GM12878 (cell line): ENCODE results near the gene TNP2. TPM values are rescaled to one million over a fixed set of nuclear protein-coding genes. Genes with fewer than 3 reads are reported as not detected.

Experiments used
- EED ChIP-seq: sonication (generic); IDR thresholded peaks from 2 replicates; pipeline ENCODE4 v1.6.1; 2016; ENCODE audit warnings: antibody characterized with exemption, low read depth
- HDAC2 ChIP-seq: fragments of 200-600 bp; sonication (generic); IDR thresholded peaks from 2 replicates; pipeline ENCODE4 v1.6.1; 2017
- HDGF ChIP-seq: fragments of 450-650 bp; IDR thresholded peaks from 2 replicates; pipeline ENCODE4 v1.6.1; 2016; ENCODE audit warnings: antibody characterized with exemption
- JUND ChIP-seq: IDR thresholded peaks from 2 replicates; pipeline ENCODE4 v1.6.1; 2012; ENCODE audit warnings: low read depth, mild to moderate bottlenecking, low read length, improper control_type of control experiment, moderate library complexity
- KDM1A ChIP-seq: fragments of 200-600 bp; sonication (generic); IDR thresholded peaks from 2 replicates; pipeline ENCODE4 v1.6.1; 2016; ENCODE audit warnings: borderline replicate concordance
- NR2C1 ChIP-seq: fragments of 450-650 bp; IDR thresholded peaks from 2 replicates; pipeline ENCODE4 v1.6.1; 2017; ENCODE audit warnings: antibody characterized with exemption, mild to moderate bottlenecking, moderate library complexity
- NR2F1 ChIP-seq: fragments of 450-650 bp; conservative IDR thresholded peaks from 2 replicates; pipeline ENCODE4 v1.6.1; 2017; ENCODE audit warnings: mild to moderate bottlenecking
- NRF1 ChIP-seq: conservative IDR thresholded peaks from 2 replicates; pipeline ENCODE4 v1.6.1; 2011; ENCODE audit warnings: mild to moderate bottlenecking, low read depth, low read length, improper control_type of control experiment
- PAX5 ChIP-seq: IDR thresholded peaks from 2 replicates; pipeline ENCODE4 v1.6.1; 2011; ENCODE audit warnings: low read depth, low read length, borderline replicate concordance
- PML ChIP-seq: IDR thresholded peaks from 2 replicates; pipeline ENCODE4 v1.6.1; 2012; ENCODE audit warnings: low read length, inconsistent platforms
- POLR2A ChIP-seq: IDR thresholded peaks from 2 replicates; pipeline ENCODE4 v1.6.1; 2011; ENCODE audit warnings: low read depth, mild to moderate bottlenecking, low read length
- POLR2AphosphoS2 ChIP-seq: IDR thresholded peaks from 2 replicates; pipeline ENCODE4 v1.6.1; 2011; ENCODE audit warnings: low read depth, mild to moderate bottlenecking, low read length, improper control_type of control experiment, moderate library complexity
- SIN3A ChIP-seq: IDR thresholded peaks from 2 replicates; pipeline ENCODE4 v1.6.1; 2012; ENCODE audit warnings: low read depth, low read length, improper control_type of control experiment
- SREBF1 ChIP-seq: IDR thresholded peaks from 2 replicates; pipeline ENCODE4 v1.6.1; 2012; ENCODE audit warnings: mild to moderate bottlenecking, low read length
- SUPT20H ChIP-seq: IDR thresholded peaks from 2 replicates; pipeline ENCODE4 v1.6.1; 2011; ENCODE audit warnings: low read depth, mild to moderate bottlenecking, low read length, moderate library complexity, borderline replicate concordance; ENCODE audit not compliant: control insufficient read depth
- SUZ12 ChIP-seq: fragments of 200-600 bp; sonication (generic); IDR thresholded peaks from one replicate; pipeline ENCODE4 v1.6.1; 2018; ENCODE audit warnings: antibody characterized with exemption, mild to moderate bottlenecking; ENCODE audit not compliant: unreplicated experiment
- TAF1 ChIP-seq: IDR thresholded peaks from 2 replicates; pipeline ENCODE4 v1.6.1; 2011; ENCODE audit warnings: mild to moderate bottlenecking, low read depth, low read length, borderline replicate concordance
- ZNF24 ChIP-seq: fragments of 450-650 bp; IDR thresholded peaks from 2 replicates; pipeline ENCODE4 v1.6.1; 2017; ENCODE audit warnings: antibody characterized with exemption, mild to moderate bottlenecking
- polyA plus RNA-seq, 11 experiments: library from polyadenylated mRNA; depleted of rRNA in 4 of 11; unstranded in 6 of 11; stranded (reverse) in 5 of 11; fragments of >200 nt; fragmentation: Nextera tagmentation in 4 of 11; fragmentation: Illumina TruSeq in 1 of 11; extraction: Ambion mirVana in 4 of 11; extraction: Trizol in 1 of 11; gene quantifications; 1 replicate in 1 of 11; 2 replicates in 10 of 11; pipeline versions ENCODE4 v1.2.1 to v1.2.3, GENCODE V29; 2011 to 2016; ENCODE audit warnings: inconsistent platforms in 2 of 11, missing spikeins in 2 of 11, low read depth in 1 of 11
- total RNA-seq, 4 experiments: library from RNA; depleted of rRNA in 3 of 4; stranded (reverse); fragments of >200 nt in 3 of 4; fragmentation: Illumina TruSeq in 1 of 4; extraction: Trizol in 1 of 4; gene quantifications; 2 replicates each; pipeline versions ENCODE4 v1.2.1 to v1.2.3, GENCODE V29; 2013 to 2021
- TF ChIP-seq, protein P1 (sequence below): IDR thresholded peaks from 2 replicates; pipeline ENCODE4 v1.6.1; 2012; ENCODE audit warnings: low read length, inconsistent platforms
- TF ChIP-seq, protein P2 (sequence below): fragments of 450-650 bp; IDR thresholded peaks from 2 replicates; pipeline ENCODE4 v1.6.1; 2017; ENCODE audit warnings: mild to moderate bottlenecking, moderate library complexity
- TF ChIP-seq, protein P3 (sequence below): IDR thresholded peaks from 2 replicates; pipeline ENCODE4 v1.6.1; 2012; ENCODE audit warnings: mild to moderate bottlenecking, low read depth, low read length
- TF ChIP-seq, protein P4 (sequence below): fragments of 450-650 bp; IDR thresholded peaks from 2 replicates; pipeline ENCODE4 v1.6.1; 2017; ENCODE audit warnings: borderline replicate concordance

The TNP2 gene
- total and polyA plus RNA-seq, 10 of the 15 experiments (the other 5 are each of a cell fraction or from before 2014, with no cell fraction given): not detected

DNA sequence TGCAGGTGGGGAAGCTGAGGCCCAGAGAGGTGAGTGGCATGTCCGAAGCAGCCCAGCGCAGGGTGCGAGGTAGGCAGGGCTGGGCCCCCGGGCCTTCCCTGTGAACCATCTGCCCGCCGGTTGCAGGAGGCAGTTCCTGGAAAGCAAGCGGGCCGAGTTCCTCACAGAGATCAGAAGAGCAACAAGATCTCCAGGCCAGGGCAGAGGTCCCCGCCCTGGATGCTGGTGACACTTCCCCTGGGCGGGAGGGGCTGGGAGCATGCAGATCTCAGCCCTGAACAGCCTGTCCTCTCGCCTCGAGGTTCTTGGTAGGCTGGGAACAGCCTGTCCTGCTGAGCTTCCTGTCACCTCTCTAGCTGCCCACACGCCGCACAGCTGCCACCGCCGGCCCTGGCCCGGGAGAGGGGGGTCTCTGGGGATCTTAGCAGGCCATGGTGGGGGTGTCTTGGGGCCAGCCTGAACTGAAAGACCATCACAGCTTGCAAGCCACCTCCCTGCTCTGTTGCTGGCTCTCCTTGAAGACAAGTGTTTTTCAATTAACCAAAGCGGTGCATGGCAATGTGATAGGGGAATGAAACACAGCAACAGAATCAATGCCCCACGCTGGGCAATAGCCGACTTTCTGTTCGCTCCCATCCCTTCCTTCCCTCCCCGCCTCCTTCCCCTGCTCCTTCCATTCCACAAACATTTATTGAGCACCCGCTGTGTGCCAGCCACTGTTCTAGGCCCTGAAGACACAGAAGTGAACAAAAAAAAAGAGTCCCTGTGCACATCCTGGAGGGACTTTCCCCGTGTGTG is 44.8 kb downstream of the TNP2 start (continued):
- TF ChIP-seq, protein P1, sequence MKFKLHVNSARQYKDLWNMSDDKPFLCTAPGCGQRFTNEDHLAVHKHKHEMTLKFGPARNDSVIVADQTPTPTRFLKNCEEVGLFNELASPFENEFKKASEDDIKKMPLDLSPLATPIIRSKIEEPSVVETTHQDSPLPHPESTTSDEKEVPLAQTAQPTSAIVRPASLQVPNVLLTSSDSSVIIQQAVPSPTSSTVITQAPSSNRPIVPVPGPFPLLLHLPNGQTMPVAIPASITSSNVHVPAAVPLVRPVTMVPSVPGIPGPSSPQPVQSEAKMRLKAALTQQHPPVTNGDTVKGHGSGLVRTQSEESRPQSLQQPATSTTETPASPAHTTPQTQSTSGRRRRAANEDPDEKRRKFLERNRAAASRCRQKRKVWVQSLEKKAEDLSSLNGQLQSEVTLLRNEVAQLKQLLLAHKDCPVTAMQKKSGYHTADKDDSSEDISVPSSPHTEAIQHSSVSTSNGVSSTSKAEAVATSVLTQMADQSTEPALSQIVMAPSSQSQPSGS: no peak
- no peak for TF ChIP-seq NRF1
- TF ChIP-seq, protein P2, sequence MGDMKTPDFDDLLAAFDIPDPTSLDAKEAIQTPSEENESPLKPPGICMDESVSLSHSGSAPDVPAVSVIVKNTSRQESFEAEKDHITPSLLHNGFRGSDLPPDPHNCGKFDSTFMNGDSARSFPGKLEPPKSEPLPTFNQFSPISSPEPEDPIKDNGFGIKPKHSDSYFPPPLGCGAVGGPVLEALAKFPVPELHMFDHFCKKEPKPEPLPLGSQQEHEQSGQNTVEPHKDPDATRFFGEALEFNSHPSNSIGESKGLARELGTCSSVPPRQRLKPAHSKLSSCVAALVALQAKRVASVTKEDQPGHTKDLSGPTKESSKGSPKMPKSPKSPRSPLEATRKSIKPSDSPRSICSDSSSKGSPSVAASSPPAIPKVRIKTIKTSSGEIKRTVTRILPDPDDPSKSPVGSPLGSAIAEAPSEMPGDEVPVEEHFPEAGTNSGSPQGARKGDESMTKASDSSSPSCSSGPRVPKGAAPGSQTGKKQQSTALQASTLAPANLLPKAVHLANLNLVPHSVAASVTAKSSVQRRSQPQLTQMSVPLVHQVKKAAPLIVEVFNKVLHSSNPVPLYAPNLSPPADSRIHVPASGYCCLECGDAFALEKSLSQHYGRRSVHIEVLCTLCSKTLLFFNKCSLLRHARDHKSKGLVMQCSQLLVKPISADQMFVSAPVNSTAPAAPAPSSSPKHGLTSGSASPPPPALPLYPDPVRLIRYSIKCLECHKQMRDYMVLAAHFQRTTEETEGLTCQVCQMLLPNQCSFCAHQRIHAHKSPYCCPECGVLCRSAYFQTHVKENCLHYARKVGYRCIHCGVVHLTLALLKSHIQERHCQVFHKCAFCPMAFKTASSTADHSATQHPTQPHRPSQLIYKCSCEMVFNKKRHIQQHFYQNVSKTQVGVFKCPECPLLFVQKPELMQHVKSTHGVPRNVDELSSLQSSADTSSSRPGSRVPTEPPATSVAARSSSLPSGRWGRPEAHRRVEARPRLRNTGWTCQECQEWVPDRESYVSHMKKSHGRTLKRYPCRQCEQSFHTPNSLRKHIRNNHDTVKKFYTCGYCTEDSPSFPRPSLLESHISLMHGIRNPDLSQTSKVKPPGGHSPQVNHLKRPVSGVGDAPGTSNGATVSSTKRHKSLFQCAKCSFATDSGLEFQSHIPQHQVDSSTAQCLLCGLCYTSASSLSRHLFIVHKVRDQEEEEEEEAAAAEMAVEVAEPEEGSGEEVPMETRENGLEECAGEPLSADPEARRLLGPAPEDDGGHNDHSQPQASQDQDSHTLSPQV: 0 out of 2 replicates have a peak, but pooled peaks have one; percentile 38
- TF ChIP-seq PML: no peak
- no peak for TF ChIP-seq POLR2AphosphoS2
- no peak for TF ChIP-seq ZNF24
- no peak for TF ChIP-seq KDM1A
- TF ChIP-seq NR2F1: peak; percentile 29; the same call in 1 of the 2 replicates
- TF ChIP-seq JUND: no peak
- TF ChIP-seq HDAC2: no peak
- TF ChIP-seq HDGF: no peak
- TF ChIP-seq SIN3A: no peak
- TF ChIP-seq EED: no peak
- no peak for TF ChIP-seq SUZ12
- peak; percentile 55 for TF ChIP-seq POLR2A
- no peak for TF ChIP-seq NR2C1
- no peak for TF ChIP-seq SUPT20H
- TF ChIP-seq, protein P3, sequence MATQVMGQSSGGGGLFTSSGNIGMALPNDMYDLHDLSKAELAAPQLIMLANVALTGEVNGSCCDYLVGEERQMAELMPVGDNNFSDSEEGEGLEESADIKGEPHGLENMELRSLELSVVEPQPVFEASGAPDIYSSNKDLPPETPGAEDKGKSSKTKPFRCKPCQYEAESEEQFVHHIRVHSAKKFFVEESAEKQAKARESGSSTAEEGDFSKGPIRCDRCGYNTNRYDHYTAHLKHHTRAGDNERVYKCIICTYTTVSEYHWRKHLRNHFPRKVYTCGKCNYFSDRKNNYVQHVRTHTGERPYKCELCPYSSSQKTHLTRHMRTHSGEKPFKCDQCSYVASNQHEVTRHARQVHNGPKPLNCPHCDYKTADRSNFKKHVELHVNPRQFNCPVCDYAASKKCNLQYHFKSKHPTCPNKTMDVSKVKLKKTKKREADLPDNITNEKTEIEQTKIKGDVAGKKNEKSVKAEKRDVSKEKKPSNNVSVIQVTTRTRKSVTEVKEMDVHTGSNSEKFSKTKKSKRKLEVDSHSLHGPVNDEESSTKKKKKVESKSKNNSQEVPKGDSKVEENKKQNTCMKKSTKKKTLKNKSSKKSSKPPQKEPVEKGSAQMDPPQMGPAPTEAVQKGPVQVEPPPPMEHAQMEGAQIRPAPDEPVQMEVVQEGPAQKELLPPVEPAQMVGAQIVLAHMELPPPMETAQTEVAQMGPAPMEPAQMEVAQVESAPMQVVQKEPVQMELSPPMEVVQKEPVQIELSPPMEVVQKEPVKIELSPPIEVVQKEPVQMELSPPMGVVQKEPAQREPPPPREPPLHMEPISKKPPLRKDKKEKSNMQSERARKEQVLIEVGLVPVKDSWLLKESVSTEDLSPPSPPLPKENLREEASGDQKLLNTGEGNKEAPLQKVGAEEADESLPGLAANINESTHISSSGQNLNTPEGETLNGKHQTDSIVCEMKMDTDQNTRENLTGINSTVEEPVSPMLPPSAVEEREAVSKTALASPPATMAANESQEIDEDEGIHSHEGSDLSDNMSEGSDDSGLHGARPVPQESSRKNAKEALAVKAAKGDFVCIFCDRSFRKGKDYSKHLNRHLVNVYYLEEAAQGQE: no peak
- TF ChIP-seq TAF1: no peak
- TF ChIP-seq, protein P4, sequence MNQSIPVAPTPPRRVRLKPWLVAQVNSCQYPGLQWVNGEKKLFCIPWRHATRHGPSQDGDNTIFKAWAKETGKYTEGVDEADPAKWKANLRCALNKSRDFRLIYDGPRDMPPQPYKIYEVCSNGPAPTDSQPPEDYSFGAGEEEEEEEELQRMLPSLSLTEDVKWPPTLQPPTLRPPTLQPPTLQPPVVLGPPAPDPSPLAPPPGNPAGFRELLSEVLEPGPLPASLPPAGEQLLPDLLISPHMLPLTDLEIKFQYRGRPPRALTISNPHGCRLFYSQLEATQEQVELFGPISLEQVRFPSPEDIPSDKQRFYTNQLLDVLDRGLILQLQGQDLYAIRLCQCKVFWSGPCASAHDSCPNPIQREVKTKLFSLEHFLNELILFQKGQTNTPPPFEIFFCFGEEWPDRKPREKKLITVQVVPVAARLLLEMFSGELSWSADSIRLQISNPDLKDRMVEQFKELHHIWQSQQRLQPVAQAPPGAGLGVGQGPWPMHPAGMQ: no peak
- TF ChIP-seq PAX5: no peak
- no peak for TF ChIP-seq SREBF1
